Fibroblast of villous mesenchyme (primary cell): ENCODE data around the gene TANGO6. TPM values are rescaled to one million over a fixed set of nuclear protein-coding genes. Genes with fewer than 3 reads are reported as not detected.
"Not testable (repeated sequence)": the region's sequence is repeated elsewhere in the genome, so short reads cannot be mapped to it uniquely, and the experiment has no call there.

Experiments
- DNase-seq: peaks from one replicate; pipeline ENCODE4 v3.0.0-alpha.2; 2010; ENCODE audit warnings: low read depth
- H3K4me3 ChIP-seq: 2 replicates; pipeline ENCODE4 v1.5.1; 2011; ENCODE audit warnings: low read depth, mild to moderate bottlenecking, low read length
- CTCF ChIP-seq: IDR thresholded peaks from 2 replicates; pipeline ENCODE4 v1.5.1; 2012; ENCODE audit warnings: low read depth, mild to moderate bottlenecking, low read length; ENCODE audit not compliant: insufficient read depth
- total RNA-seq: library from RNA; depleted of rRNA; stranded (reverse); fragments of >200 nt; gene quantifications from 2 replicates; pipeline ENCODE4 v1.2.3, GENCODE V29; 2012

The TANGO6 gene
- total RNA-seq, 1 donor: 37.1 TPM

GRCh38 chr16:69116906-69117305 lies 273.6 kb downstream of the TANGO6 start:
- no peak overlapping the region for H3K4me3 ChIP-seq
- no peak for DNase-seq
- no peak for TF ChIP-seq CTCF

GRCh38 chr16:69118468-69118867 lies 275.1 kb downstream of the TANGO6 start:
- no peak for TF ChIP-seq CTCF
- H3K4me3 ChIP-seq: no peak overlapping the region
- no peak for DNase-seq

- no peak for DNase-seq
- no peak for TF ChIP-seq CTCF
- H3K4me3 ChIP-seq: no peak overlapping the region
These were observed 275.7 kb downstream of the TANGO6 start for GRCh38 chr16:69118994-69119393.

- DNase-seq: no peak
- no peak for TF ChIP-seq CTCF
- H3K4me3 ChIP-seq: no peak overlapping the region
These were observed 276.2 kb downstream of the TANGO6 start for GRCh38 chr16:69119536-69119935.

GRCh38 chr16:69120096-69120664 lies 276.8 kb downstream of the TANGO6 start:
- DNase-seq: no peak
- no peak for TF ChIP-seq CTCF

GRCh38 chr16:69123910-69124309 lies 280.6 kb downstream of the TANGO6 start:
- H3K4me3 ChIP-seq: no peak overlapping the region
- DNase-seq: peak; percentile 76
- TF ChIP-seq CTCF: peak; percentile 61

More at GRCh38 chr16:69120096-69120664, 276.8 kb downstream of the TANGO6 start:
- no peak overlapping the region for H3K4me3 ChIP-seq

- not testable (repeated sequence) for DNase-seq
These were observed 281.1 kb downstream of the TANGO6 start for GRCh38 chr16:69124406-69124805.

GRCh38 chr16:69124961-69125360 lies 281.6 kb downstream of the TANGO6 start:
- not testable (repeated sequence) for DNase-seq, H3K4me3 ChIP-seq

More at GRCh38 chr16:69124406-69124805, 281.1 kb downstream of the TANGO6 start:
- H3K4me3 ChIP-seq: not testable (repeated sequence)
